ENCODE data around the gene NCOR1.

Gene NCOR1

DNA sequence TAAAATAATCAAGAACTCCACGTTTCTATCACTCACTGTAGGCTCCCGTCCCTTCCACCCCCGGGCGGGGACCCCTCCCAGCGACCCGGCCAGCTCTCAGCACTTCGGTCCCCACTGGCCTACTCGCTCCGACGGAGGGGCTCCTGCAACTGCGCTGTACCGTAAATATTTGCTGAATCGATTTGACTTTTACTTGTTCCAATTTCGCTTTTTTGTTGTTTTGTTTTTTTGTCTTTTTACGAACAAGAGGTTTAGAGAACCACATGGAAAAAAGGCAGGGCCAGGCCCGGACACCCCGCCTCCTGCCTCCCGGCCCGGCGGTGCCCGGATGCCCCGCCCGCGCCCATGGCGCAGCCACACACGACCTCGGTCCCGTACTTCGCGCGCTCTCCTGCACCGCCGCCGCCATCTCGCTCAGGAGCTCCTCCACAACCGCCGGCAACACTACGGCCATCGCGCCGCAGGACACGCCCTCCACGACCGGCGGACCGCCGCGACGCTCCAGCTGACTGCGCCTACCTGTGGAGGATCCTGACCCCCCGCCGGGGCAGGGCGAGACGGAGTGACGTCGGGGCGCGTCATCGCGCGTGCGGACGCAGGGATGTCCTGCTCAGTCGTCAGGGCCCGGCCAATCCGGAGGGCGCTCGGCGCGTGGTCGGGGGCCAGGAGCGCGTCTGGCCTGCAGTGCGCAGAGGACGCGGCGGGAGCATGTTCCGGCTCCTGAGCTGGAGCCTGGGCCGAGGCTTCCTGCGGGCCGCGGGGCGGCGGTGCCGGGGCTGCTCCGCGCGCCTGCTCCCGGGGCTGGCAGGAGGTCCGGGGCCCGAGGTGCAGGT, 216.0 kb downstream of the NCOR1 start, which contains the start of the genes TTC19 and ZSWIM7:
Gene TTC19, plus strand, starts transcription at position 684 of the 833 bp plus-strand sequence. Its CDS starts 25 bp downstream, at position 709.
Gene ZSWIM7, minus strand, starts transcription at position 564 of the 833 bp plus-strand sequence. Its CDS starts 110 bp downstream, at position 454.
- H3K9ac ChIP-seq (ENCODE audit: low read length), result peak within 1 kb of the TSS; percentile 74
- peaks cover 9% of the 10 kb centered on the region for H3K4me1 ChIP-seq (ENCODE audit: control insufficient read depth, insufficient read depth, low read length)
- H3K27me3 ChIP-seq (ENCODE audit: control insufficient read depth, insufficient read depth, low read length), result no peaks in the 10 kb centered on the region
- peak within 1 kb of the TSS; percentile 98 for H3K27ac ChIP-seq (ENCODE audit: low read depth, low read length)
- H3K36me3 ChIP-seq (ENCODE audit: control insufficient read depth, insufficient read depth, low read length), result peaks cover 17% of the 10 kb centered on the region
- peak within 1 kb of the TSS; percentile 82 for H3K4me3 ChIP-seq (ENCODE audit: low read length)

DNA sequence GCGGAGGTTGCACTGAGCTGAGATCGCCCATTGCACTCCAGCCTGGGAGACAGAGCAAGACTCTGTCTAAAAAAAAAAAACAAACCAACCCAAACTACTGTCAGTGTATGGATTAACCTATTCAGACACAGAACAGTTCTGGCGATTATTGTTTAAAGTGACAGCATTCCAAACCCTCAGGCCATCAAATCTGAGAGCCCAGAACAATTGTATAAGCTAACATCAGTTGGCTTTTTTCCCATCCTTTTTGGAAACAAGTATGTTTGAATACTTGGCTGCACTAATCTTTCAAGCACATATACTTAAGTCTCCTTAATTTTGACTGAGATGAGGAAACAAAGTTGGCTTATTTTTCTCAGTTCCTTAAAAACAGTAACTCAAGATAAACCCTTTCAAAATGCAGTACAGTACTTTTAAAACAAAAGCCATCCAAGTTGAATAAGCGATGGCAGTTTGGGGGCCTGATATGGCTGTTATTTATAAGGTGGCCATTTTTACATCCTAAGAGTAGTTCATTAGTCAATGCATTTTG, 217.2 kb downstream of the NCOR1 start:
- no peak overlapping the region for H3K27ac ChIP-seq (ENCODE audit: low read depth, low read length)
- H3K36me3 ChIP-seq (ENCODE audit: control insufficient read depth, insufficient read depth, low read length), result peaks cover 9% of the 10 kb centered on the region
- H3K4me1 ChIP-seq (ENCODE audit: control insufficient read depth, insufficient read depth, low read length), result peaks cover 9% of the 10 kb centered on the region
- no peak overlapping the region for H3K9ac ChIP-seq (ENCODE audit: low read length)
- no peaks in the 10 kb centered on the region for H3K27me3 ChIP-seq (ENCODE audit: control insufficient read depth, insufficient read depth, low read length)
- no peak overlapping the region for H3K4me3 ChIP-seq (ENCODE audit: low read length)

DNA sequence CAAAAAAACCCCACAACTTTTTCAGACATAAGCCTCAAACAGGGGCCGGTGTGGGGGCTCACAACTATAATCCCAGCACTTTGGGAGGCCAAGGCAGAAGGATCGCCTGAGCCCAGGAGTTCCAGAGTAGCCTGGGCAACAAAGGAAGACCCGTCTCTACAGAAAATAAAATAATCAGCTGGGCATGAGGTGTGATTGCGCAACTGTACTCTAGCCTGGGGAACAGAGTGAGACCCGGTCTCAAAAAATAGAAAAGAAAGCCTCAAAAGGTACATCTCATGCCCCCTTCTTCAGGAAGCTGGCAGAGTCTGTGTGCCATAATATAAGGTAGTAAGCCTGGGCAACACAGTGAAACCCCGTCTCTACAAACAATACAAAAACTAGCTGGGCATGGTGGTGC, 219.0 kb downstream of the NCOR1 start:
- no peaks in the 10 kb centered on the region for H3K36me3 ChIP-seq (ENCODE audit: control insufficient read depth, insufficient read depth, low read length)
- H3K27ac ChIP-seq (ENCODE audit: low read depth, low read length), result no peak overlapping the region
- peaks cover 8% of the 10 kb centered on the region for H3K4me1 ChIP-seq (ENCODE audit: control insufficient read depth, insufficient read depth, low read length)
- H3K9ac ChIP-seq (ENCODE audit: low read length), result no peak overlapping the region
- H3K27me3 ChIP-seq (ENCODE audit: control insufficient read depth, insufficient read depth, low read length), result no peaks in the 10 kb centered on the region
- H3K4me3 ChIP-seq (ENCODE audit: low read length), result no peak overlapping the region

DNA sequence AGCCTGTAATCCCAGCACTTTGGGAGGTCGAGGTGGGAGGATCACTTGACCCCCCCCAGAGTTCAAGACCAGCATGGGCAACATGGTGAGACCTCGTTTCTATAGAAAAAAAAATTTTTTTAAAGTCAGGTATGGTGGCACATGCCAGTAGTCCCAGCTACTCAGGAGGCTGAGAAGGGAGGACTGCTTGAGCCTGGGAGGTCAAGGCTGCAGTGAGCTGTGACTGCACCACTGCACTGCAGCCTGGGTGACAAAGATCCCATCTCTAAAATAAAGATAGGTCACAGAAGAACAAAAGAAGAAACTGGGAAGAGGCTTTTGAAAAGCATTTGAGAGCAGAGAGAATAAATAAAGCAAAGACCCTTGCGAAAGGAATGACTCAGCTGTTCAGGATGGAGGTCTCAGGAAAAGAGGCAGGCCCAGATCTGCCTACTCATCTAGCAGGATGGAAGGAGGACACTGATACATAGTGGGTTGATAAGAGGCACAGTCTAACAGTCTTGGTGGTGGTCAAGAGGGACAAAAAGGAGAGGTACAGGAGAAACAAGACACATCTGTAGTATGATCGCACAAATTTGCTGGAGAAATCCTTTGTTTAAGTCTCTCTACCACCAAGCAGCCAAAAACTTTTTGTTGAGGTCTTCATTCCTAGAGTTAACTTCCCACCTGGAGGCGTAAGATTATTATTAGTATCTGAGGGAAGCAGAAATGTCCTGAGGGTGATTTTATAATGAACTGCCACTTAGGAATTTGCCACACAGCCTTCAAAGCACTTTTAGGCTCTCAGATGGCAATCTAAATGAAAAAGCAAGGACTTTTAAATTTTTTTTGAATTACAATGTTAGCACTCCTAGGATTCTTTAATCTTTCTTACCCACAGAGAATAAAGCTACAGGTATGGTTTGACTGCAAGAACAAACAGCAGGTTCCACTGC, 233.4 kb downstream of the NCOR1 start:
- no peaks in the 10 kb centered on the region for H3K4me1 ChIP-seq (ENCODE audit: control insufficient read depth, insufficient read depth, low read length)
- no peak overlapping the region for H3K4me3 ChIP-seq (ENCODE audit: low read length)
- H3K9ac ChIP-seq (ENCODE audit: low read length), result no peak overlapping the region
- H3K27ac ChIP-seq (ENCODE audit: low read depth, low read length), result no peak overlapping the region
- H3K36me3 ChIP-seq (ENCODE audit: control insufficient read depth, insufficient read depth, low read length), result peaks cover 12% of the 10 kb centered on the region
- H3K27me3 ChIP-seq (ENCODE audit: control insufficient read depth, insufficient read depth, low read length), result no peaks in the 10 kb centered on the region

DNA sequence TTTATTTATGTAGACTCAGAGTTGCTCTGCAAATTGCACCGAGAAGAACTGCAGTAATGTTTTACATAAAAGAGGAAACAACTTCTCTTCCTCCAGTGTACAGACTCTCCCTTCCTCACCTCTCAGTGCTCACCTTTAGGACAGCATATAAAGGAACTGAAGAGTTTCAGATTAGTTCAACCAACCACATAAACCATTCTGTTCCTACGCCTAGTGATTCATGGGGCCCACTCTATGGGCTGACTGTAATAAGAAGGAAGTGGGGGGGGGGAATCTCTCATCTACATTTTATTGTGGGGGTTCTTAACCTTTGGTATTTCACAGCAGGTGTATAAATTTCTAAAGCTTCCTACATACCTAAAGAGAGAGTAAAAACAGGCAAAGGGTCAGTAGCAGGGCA, 234.1 kb downstream of the NCOR1 start:
- no peak overlapping the region for H3K4me3 ChIP-seq (ENCODE audit: low read length)
- peaks cover 12% of the 10 kb centered on the region for H3K36me3 ChIP-seq (ENCODE audit: control insufficient read depth, insufficient read depth, low read length)
- no peaks in the 10 kb centered on the region for H3K4me1 ChIP-seq (ENCODE audit: control insufficient read depth, insufficient read depth, low read length)
- H3K27ac ChIP-seq (ENCODE audit: low read depth, low read length), result no peak overlapping the region
- no peaks in the 10 kb centered on the region for H3K27me3 ChIP-seq (ENCODE audit: control insufficient read depth, insufficient read depth, low read length)
- no peak overlapping the region for H3K9ac ChIP-seq (ENCODE audit: low read length)

All from rectal smooth muscle tissue (tissue), 1 donor.